Nephron progenitor cell (in vitro differentiated cells): ENCODE results near the gene CIBAR2.

Experiments
- DNase-seq: peaks from one replicate; pipeline ENCODE4 v3.0.0; 2021
- H3K27ac Mint-ChIP-seq: 2 replicates; pipeline ENCODE4 v1.8.0; 2021; ENCODE audit warnings: mild to moderate bottlenecking, moderate library complexity, mixed read lengths
- H3K27me3 Mint-ChIP-seq: 2 replicates; pipeline ENCODE4 v1.8.0; 2021; ENCODE audit warnings: mild to moderate bottlenecking, low read depth, mixed read lengths; ENCODE audit not compliant: poor library complexity
- H3K36me3 Mint-ChIP-seq: 2 replicates; pipeline ENCODE4 v1.8.0; 2021; ENCODE audit warnings: low read depth, mixed read lengths
- H3K4me1 Mint-ChIP-seq: 2 replicates; pipeline ENCODE4 v1.8.0; 2021; ENCODE audit warnings: mixed read lengths
- H3K4me3 Mint-ChIP-seq: 2 replicates; pipeline ENCODE4 v1.8.0; 2021; ENCODE audit warnings: mild to moderate bottlenecking, moderate library complexity, mixed read lengths
- H3K9me3 Mint-ChIP-seq: 2 replicates; pipeline ENCODE4 v1.8.0; 2021; ENCODE audit warnings: mild to moderate bottlenecking, moderate library complexity, mixed read lengths
- TF ChIP-seq, protein P1 (sequence below): fragments of 200-600 bp; sonication (generic); IDR thresholded peaks from 2 replicates; pipeline ENCODE4 v1.5.0; 2021; ENCODE audit warnings: antibody characterized with exemption

Gene CIBAR2

DNA sequence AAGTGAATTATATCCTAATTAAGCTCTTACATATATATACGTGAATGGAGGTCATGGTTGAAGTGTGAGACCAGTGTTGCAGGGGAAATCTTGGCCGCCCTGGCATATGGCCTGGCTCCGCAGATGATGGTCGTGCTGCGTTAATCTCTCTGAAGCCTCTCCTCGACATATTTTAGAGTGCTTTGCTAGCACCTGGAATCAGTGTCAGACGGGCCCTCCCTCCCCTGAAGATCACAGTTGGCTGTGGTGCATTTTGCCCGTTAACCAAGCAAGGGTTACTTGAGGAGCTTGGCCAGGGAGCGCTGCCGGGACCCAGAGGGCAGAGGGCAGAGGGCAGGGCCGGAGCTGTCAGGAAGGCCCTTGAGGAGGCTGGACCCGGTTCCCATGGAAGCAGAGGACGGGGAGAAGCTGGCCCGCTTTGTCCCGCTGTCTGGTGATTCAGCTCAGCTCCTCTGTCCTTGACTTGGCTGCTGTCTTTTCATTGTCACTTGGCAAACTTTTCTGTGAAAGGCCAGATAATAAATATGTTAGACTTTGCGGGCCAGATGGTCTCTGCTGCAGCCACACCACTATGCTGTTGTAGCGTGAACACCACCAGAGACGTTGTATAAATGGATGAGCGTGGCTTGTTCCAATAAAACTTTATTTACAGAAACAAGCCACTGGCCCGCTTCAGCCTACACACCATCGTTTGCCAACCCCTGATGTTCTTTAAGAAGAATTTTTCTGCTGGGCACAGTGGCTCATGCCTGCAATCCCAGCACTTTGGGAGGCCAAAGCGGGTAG, 32.3 kb downstream of the CIBAR2 start:
- Mint-ChIP-seq H3K36me3 (peaks cover 19% of the 10 kb centered on the region), H3K27me3 (peaks cover 35% of the 10 kb centered on the region), H3K4me1 (peaks cover 53% of the 10 kb centered on the region), H3K27ac (no peak overlapping the region), H3K9me3 (no peaks in the 10 kb centered on the region), H3K4me3 (no peak overlapping the region)
- TF ChIP-seq, protein P1, sequence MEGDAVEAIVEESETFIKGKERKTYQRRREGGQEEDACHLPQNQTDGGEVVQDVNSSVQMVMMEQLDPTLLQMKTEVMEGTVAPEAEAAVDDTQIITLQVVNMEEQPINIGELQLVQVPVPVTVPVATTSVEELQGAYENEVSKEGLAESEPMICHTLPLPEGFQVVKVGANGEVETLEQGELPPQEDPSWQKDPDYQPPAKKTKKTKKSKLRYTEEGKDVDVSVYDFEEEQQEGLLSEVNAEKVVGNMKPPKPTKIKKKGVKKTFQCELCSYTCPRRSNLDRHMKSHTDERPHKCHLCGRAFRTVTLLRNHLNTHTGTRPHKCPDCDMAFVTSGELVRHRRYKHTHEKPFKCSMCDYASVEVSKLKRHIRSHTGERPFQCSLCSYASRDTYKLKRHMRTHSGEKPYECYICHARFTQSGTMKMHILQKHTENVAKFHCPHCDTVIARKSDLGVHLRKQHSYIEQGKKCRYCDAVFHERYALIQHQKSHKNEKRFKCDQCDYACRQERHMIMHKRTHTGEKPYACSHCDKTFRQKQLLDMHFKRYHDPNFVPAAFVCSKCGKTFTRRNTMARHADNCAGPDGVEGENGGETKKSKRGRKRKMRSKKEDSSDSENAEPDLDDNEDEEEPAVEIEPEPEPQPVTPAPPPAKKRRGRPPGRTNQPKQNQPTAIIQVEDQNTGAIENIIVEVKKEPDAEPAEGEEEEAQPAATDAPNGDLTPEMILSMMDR: no peak
- no peak for DNase-seq

DNA sequence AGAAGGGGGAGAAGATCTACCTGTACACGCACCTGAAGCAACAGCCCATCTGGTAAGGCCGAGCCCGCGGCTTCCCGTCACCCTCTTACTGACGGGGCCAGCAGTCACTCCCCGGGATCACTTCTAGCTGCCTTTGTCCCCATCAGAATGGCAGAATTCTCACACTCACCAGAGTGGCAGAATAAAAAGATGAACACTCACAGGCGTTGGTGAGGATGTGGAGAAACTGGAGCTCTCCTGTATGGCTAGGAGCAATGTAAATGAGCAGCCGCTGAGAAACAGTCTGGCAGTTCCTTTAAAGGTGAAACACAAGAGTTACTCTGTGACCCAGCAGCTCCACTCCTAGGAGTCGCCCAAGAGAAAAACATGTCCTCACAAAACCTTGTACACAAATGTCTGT, 33.3 kb downstream of the CIBAR2 start:
- H3K27ac Mint-ChIP-seq: no peak overlapping the region
- peaks cover 45% of the 10 kb centered on the region for H3K4me1 Mint-ChIP-seq
- no peaks in the 10 kb centered on the region for H3K9me3 Mint-ChIP-seq
- no peak overlapping the region for H3K4me3 Mint-ChIP-seq
- no peak for DNase-seq
- TF ChIP-seq, protein P1: no peak
- H3K27me3 Mint-ChIP-seq: peaks cover 35% of the 10 kb centered on the region
- peaks cover 19% of the 10 kb centered on the region for H3K36me3 Mint-ChIP-seq

DNA sequence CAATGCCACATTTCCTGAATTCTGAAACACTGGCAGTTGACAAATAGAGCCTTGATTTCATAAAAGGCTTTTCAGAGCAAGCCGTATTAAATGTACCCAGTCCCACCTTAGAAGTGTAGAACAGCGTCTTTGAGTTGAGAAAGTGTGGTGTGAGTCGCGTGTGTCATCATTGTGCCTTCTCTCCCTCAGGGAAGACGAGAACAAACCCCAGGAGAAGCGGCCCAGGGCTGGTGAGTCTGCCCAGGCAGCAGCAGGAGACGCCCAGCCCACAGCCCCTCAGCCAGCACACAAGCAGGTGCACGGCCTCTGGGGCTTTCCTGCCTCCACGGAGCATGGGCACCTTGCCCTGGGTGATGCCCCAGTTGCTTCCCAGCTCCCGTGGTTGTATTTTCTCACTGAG, 34.0 kb downstream of the CIBAR2 start:
- no peak overlapping the region for H3K4me3 Mint-ChIP-seq
- H3K27ac Mint-ChIP-seq: no peak overlapping the region
- H3K4me1 Mint-ChIP-seq: peaks cover 39% of the 10 kb centered on the region

DNA sequence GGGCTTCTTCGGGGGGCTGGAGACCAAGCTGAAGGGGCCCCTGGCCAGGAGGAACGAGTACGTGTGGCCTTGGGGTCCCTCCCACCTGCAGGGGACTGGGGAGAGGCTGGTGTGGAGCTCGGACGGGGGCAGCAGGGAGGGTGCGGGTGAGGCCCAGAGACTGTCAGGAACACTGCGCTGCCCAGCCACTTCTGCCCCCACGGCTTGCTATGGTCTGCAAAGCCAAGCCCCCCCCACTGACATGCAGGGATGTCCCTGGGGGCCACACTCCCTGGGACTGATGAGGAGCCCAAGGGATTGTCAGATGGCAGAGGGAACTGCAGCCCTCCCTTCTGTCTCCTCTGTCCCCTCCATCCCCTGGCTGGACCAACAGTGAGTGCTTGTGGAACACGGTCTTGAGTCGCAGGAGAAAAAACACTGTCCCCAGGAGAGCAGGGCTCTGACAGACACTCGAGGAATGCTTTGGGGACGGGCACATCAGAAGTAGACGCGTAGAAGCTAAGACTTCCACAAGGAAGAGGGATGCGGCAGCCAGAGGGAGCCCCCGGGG, 34.6 kb downstream of the CIBAR2 start:
- no peak for DNase-seq
- Mint-ChIP-seq H3K4me3 (no peak overlapping the region), H3K36me3 (peaks cover 19% of the 10 kb centered on the region), H3K27ac (no peak overlapping the region), H3K27me3 (peaks cover 23% of the 10 kb centered on the region), H3K4me1 (peaks cover 39% of the 10 kb centered on the region), H3K9me3 (no peaks in the 10 kb centered on the region)
- TF ChIP-seq, protein P1: no peak

More for the DNA sequence above, 34.0 kb downstream of the CIBAR2 start:
- peaks cover 19% of the 10 kb centered on the region for H3K36me3 Mint-ChIP-seq
- no peak for DNase-seq
- peaks cover 29% of the 10 kb centered on the region for H3K27me3 Mint-ChIP-seq
- no peaks in the 10 kb centered on the region for H3K9me3 Mint-ChIP-seq
- TF ChIP-seq, protein P1: no peak

DNA sequence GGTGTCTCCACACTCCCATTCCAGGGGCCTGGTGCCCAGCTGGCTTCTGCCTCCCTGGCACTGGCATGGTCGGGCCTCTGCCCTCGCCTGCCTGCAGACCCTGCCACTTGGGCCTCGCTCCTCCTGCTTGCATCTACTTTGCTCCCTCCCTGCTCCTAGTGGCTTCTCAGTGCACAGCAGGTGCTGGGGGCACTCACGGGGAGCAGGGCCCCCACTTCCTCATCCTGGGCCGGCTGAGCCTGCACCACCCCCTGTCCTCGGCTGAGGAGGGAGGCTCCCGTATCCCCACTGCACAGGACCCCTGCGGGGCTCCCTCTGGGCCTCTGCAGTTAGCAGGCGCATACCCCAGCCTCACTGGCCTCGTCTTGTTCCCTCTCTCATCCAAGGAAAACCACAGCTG, 35.2 kb downstream of the CIBAR2 start:
- Mint-ChIP-seq H3K9me3 (no peaks in the 10 kb centered on the region), H3K27ac (no peak overlapping the region), H3K36me3 (peaks cover 19% of the 10 kb centered on the region), H3K4me3 (no peak overlapping the region), H3K27me3 (peaks cover 17% of the 10 kb centered on the region), H3K4me1 (peaks cover 35% of the 10 kb centered on the region)
- TF ChIP-seq, protein P1: no peak
- no peak for DNase-seq
